Trophoblast cell (in vitro differentiated cells and primary cell): ENCODE measurements around the gene ACTR3C.

Source experiments
- DNase-seq, 2 donors: peaks; one replicate each; pipeline ENCODE4 v3.0.0-alpha.2; 2016
- H2AFZ ChIP-seq: 2 replicates; pipeline ENCODE4 v1.6.1; 2013; ENCODE audit warnings: low read length, moderate library complexity, mild to moderate bottlenecking; ENCODE audit not compliant: insufficient read depth, poor library complexity
- H2AK5ac ChIP-seq: 2 replicates; pipeline ENCODE4 v1.6.1; 2013; ENCODE audit warnings: mild to moderate bottlenecking, low read length
- H2BK120ac ChIP-seq: 2 replicates; pipeline ENCODE4 v1.6.1; 2013; ENCODE audit warnings: low read length, mild to moderate bottlenecking, moderate library complexity; ENCODE audit not compliant: insufficient read depth, poor library complexity
- H2BK12ac ChIP-seq: 2 replicates; pipeline ENCODE4 v1.6.1; 2013; ENCODE audit warnings: mild to moderate bottlenecking, low read length, moderate library complexity
- H2BK5ac ChIP-seq: 2 replicates; pipeline ENCODE4 v1.6.1; 2013; ENCODE audit warnings: low read length, low read depth, moderate library complexity, mild to moderate bottlenecking; ENCODE audit not compliant: poor library complexity
- H3K14ac ChIP-seq: 2 replicates; pipeline ENCODE4 v1.6.1; 2013; ENCODE audit warnings: mild to moderate bottlenecking, low read length
- H3K18ac ChIP-seq: 2 replicates; pipeline ENCODE4 v1.6.1; 2013; ENCODE audit warnings: mild to moderate bottlenecking, low read length
- H3K23ac ChIP-seq: 2 replicates; pipeline ENCODE4 v1.6.1; 2013; ENCODE audit warnings: low read length
- H3K27ac ChIP-seq: 2 replicates; pipeline ENCODE4 v1.5.1; 2013; ENCODE audit warnings: low read depth, mild to moderate bottlenecking, inconsistent platforms, low read length, moderate library complexity
- H3K27me3 ChIP-seq: 2 replicates; pipeline ENCODE4 v1.6.1; 2013; ENCODE audit warnings: inconsistent platforms, mild to moderate bottlenecking, low read length, moderate library complexity; ENCODE audit not compliant: insufficient read depth
- H3K36me3 ChIP-seq, 2 experiments: 1 replicate in 1 of 2; 2 replicates in 1 of 2; pipeline ENCODE4 v1.6.1; 2013; ENCODE audit warnings: low read length in 2 of 2, mild to moderate bottlenecking in 2 of 2, moderate library complexity in 1 of 2; ENCODE audit not compliant: insufficient read depth in 2 of 2, control insufficient read depth in 1 of 2
- H3K4ac ChIP-seq: 2 replicates; pipeline ENCODE4 v1.6.1; 2013; ENCODE audit warnings: low read depth, mild to moderate bottlenecking, low read length, moderate library complexity
- H3K4me1 ChIP-seq, 2 experiments: 1 replicate in 1 of 2; 2 replicates in 1 of 2; pipeline ENCODE4 v1.6.1; 2013; ENCODE audit warnings: low read length in 2 of 2, mild to moderate bottlenecking in 2 of 2, moderate library complexity in 1 of 2; ENCODE audit not compliant: insufficient read depth in 2 of 2, control insufficient read depth in 1 of 2
- H3K4me2 ChIP-seq: 2 replicates; pipeline ENCODE4 v1.6.1; 2013; ENCODE audit warnings: inconsistent platforms, mild to moderate bottlenecking, low read length, moderate library complexity
- H3K4me3 ChIP-seq: 2 replicates; pipeline ENCODE4 v1.5.1; 2013; ENCODE audit warnings: mild to moderate bottlenecking, low read depth, low read length, inconsistent platforms
- H3K79me1 ChIP-seq: one replicate; pipeline ENCODE4 v1.6.1; 2013; ENCODE audit warnings: low read length
- H3K79me2 ChIP-seq: 2 replicates; pipeline ENCODE4 v1.6.1; 2013; ENCODE audit warnings: low read length, mild to moderate bottlenecking; ENCODE audit not compliant: control insufficient read depth, insufficient read depth, poor library complexity
- H3K9ac ChIP-seq: 2 replicates; pipeline ENCODE4 v1.6.1; 2013; ENCODE audit warnings: mild to moderate bottlenecking, low read length
- H3K9me3 ChIP-seq: 2 replicates; pipeline ENCODE4 v1.6.1; 2013; ENCODE audit warnings: low read depth, mild to moderate bottlenecking, control low read depth, inconsistent platforms, low read length; ENCODE audit not compliant: insufficient read depth
- H4K12ac ChIP-seq: 2 replicates; pipeline ENCODE4 v1.6.1; 2013; ENCODE audit warnings: low read depth, mild to moderate bottlenecking, low read length, moderate library complexity
- H4K8ac ChIP-seq: 2 replicates; pipeline ENCODE4 v1.6.1; 2013; ENCODE audit warnings: low read depth, mild to moderate bottlenecking, low read length, moderate library complexity
- H4K91ac ChIP-seq: one replicate; pipeline ENCODE4 v1.6.1; 2013; ENCODE audit warnings: low read depth, mild to moderate bottlenecking, low read length, moderate library complexity
- WGBS: extraction: QIAGEN DNeasy Blood & Tissue Kit; methylation state at CpG from one replicate; pipeline ENCODE4 v1.1.7; 2013; ENCODE audit warnings: missing lambda C conversion rate; ENCODE audit not compliant: insufficient read length, insufficient coverage; ENCODE audit errors: extremely low coverage; 5-methylcytosine and 5-hydroxymethylcytosine counted together

The ACTR3C gene

DNA sequence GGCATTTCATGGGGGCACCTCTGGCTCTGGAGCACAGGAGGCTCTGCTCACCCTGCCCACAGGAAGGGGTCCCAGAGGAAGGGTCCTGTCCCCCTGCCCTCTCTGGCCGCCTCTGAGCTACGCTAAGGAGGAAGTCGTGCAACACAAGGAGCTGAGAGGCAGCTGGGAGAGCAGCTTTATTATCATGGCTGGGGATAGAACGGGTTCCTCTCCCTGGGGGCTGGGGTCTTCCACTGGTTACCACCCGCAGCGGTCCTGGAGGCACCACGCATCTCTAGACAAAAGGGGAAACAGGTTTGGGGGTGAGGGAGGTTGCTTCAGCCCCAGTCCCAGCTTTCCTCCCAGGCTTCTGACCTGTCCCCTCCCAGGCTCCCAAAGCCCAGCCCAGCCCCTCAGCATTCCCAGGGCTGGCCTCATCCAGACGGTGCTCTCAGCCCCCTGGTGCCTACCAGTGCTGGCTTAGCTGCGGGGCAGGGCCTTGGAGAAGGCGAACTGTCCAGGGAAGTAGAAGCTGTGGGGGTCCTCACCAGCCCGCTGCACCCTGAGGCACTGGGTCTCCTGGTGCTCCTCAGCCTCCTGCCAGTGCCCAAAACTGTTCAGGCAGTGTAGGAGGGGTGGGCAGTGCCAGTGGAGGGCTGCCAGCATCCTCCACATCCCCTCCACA lies 15.0 kb upstream of the ACTR3C start:
- H2BK12ac ChIP-seq, result no peak overlapping the region
- no peak overlapping the region for H3K4me3 ChIP-seq
- H3K36me3 ChIP-seq, result peaks cover 3 to 17% of the 10 kb centered on the region in 2 experiments
- H4K12ac ChIP-seq, result no peak overlapping the region
- H3K27me3 ChIP-seq, result no peaks in the 10 kb centered on the region
- H3K9me3 ChIP-seq, result no peaks in the 10 kb centered on the region
- no peak overlapping the region for H2AFZ ChIP-seq
- H3K4ac ChIP-seq, result no peak overlapping the region
- H4K91ac ChIP-seq, result no peak overlapping the region
- peaks cover 14 to 17% of the 10 kb centered on the region in 2 experiments for H3K4me1 ChIP-seq
- no peak overlapping the region for H3K23ac ChIP-seq
- H3K14ac ChIP-seq, result no peak overlapping the region
- H3K18ac ChIP-seq, result no peak overlapping the region
- no peak overlapping the region for H2AK5ac ChIP-seq
- H4K8ac ChIP-seq, result no peak overlapping the region
- no peak overlapping the region for H2BK5ac ChIP-seq
- no CpG with 5 or more reads among the region's 11 CpGs for WGBS
- H2BK120ac ChIP-seq, result no peak overlapping the region
- no peak overlapping the region for H3K4me2 ChIP-seq
- no peak overlapping the region for H3K9ac ChIP-seq
- no peak for DNase-seq
- H3K79me1 ChIP-seq, result peaks cover 10% of the 10 kb centered on the region
- H3K27ac ChIP-seq, result no peak overlapping the region
- peaks cover 7% of the 10 kb centered on the region for H3K79me2 ChIP-seq

DNA sequence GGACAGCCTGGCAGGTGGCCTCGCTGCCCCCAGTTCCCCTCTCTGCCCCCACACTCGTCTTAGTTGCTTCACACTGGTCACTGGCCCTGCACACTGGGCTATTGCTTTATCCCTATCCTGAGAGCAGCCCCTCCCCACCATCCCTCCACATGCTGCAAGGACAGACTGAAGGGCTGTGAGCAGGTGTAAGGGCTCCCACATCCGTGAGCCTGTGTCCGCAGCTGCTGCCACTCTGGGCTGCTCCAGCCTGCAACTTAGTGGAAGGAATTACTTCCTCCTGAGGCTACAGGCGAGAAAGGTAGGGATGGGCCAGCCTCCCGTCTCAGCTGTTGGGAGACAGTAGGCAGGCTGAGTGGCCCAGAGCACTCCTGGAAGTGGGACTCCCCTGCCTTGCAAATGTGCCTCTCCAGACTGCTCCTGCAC lies 14.3 kb upstream of the ACTR3C start:
- no peak overlapping the region for H3K23ac ChIP-seq
- H3K4me1 ChIP-seq, result peaks cover 14 to 17% of the 10 kb centered on the region in 2 experiments
- H4K12ac ChIP-seq, result no peak overlapping the region
- H4K91ac ChIP-seq, result no peak overlapping the region
- H2BK12ac ChIP-seq, result no peak overlapping the region
- H3K4ac ChIP-seq, result no peak overlapping the region
- H2BK120ac ChIP-seq, result no peak overlapping the region
- no peak overlapping the region for H2BK5ac ChIP-seq
- no peak overlapping the region for H3K27ac ChIP-seq
- H3K9me3 ChIP-seq, result no peaks in the 10 kb centered on the region
- peaks cover 7% of the 10 kb centered on the region for H3K79me2 ChIP-seq
- WGBS, result no CpG with 5 or more reads among the region's 6 CpGs
- no peak overlapping the region for H3K18ac ChIP-seq
- no peak overlapping the region for H3K9ac ChIP-seq
- H3K36me3 ChIP-seq, result peaks cover 3 to 19% of the 10 kb centered on the region in 2 experiments
- H2AK5ac ChIP-seq, result no peak overlapping the region
- no peaks in the 10 kb centered on the region for H3K27me3 ChIP-seq
- no peak overlapping the region for H3K14ac ChIP-seq
- H3K4me2 ChIP-seq, result no peak overlapping the region
- no peak overlapping the region for H3K4me3 ChIP-seq
- no peak overlapping the region for H2AFZ ChIP-seq
- H4K8ac ChIP-seq, result no peak overlapping the region
- no peak for DNase-seq
- peaks cover 10% of the 10 kb centered on the region for H3K79me1 ChIP-seq

DNA sequence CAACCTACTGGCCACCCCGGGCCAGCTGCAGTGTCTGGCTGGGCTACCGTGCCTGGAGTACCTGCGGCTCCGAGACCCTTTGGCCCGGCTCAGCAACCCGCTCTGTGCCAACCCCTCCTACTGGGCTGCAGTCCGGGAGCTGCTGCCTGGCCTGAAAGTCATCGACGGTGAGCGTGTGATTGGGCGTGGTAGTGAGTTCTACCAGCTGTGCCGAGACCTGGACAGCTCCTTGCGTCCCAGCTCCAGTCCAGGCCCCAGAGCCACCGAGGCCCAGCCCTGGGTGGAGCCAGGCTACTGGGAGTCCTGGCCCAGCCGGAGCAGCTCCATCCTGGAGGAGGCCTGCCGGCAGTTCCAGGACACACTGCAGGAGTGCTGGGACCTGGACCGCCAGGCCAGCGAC lies 13.8 kb upstream of the ACTR3C start:
- H3K4ac ChIP-seq, result no peak overlapping the region
- no peak overlapping the region for H3K4me3 ChIP-seq
- no CpG with 5 or more reads among the region's 18 CpGs for WGBS
- no peak overlapping the region for H4K91ac ChIP-seq
- no peak overlapping the region for H3K27ac ChIP-seq
- no peak overlapping the region for H4K8ac ChIP-seq
- H3K23ac ChIP-seq, result no peak overlapping the region
- no peak overlapping the region for H3K14ac ChIP-seq
- H3K4me2 ChIP-seq, result no peak overlapping the region
- no peaks in the 10 kb centered on the region for H3K27me3 ChIP-seq
- H2BK12ac ChIP-seq, result no peak overlapping the region
- H3K18ac ChIP-seq, result no peak overlapping the region
- no peak overlapping the region for H3K9ac ChIP-seq
- H4K12ac ChIP-seq, result no peak overlapping the region
- H2BK120ac ChIP-seq, result no peak overlapping the region
- H3K4me1 ChIP-seq, result peaks cover 14 to 17% of the 10 kb centered on the region in 2 experiments
- peaks cover 10% of the 10 kb centered on the region for H3K79me1 ChIP-seq
- no peak overlapping the region for H2BK5ac ChIP-seq
- H3K36me3 ChIP-seq, result peaks cover 3 to 19% of the 10 kb centered on the region in 2 experiments
- H3K79me2 ChIP-seq, result peaks cover 7% of the 10 kb centered on the region
- no peak overlapping the region for H2AK5ac ChIP-seq
- no peak overlapping the region for H2AFZ ChIP-seq
- DNase-seq, result no peak
- no peaks in the 10 kb centered on the region for H3K9me3 ChIP-seq

DNA sequence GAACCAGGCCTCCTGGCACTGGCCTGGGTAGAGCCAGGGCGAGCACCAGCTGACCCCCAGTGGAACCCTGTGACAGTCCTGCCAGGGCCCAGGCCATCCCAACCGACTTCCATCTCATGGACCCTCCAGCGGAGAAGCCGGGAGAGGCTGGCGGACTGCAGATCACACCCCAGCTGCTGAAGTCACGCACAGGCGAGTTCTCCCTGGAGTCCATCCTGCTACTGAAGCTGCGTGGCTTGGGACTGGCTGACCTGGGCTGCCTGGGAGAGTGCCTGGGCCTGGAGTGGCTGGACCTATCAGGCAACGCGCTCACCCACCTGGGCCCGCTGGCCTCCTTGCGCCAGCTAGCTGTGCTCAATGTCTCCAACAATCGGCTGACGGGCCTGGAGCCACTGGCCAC lies 13.4 kb upstream of the ACTR3C start:
- Histone ChIP-seq H3K79me1 (peaks cover 10% of the 10 kb centered on the region), H3K4me3 (no peak overlapping the region), H2AK5ac (no peak overlapping the region), H3K36me3 (peaks cover 3 to 19% of the 10 kb centered on the region in 2 experiments), H2BK5ac (no peak overlapping the region), H3K4me1 (peaks cover 14 to 17% of the 10 kb centered on the region in 2 experiments), H2BK120ac (no peak overlapping the region), H3K27ac (no peak overlapping the region), H4K12ac (no peak overlapping the region), H4K8ac (no peak overlapping the region), H4K91ac (no peak overlapping the region), H3K79me2 (peaks cover 7% of the 10 kb centered on the region), H3K27me3 (no peaks in the 10 kb centered on the region), H2AFZ (no peak overlapping the region), H3K14ac (no peak overlapping the region), H3K9me3 (no peaks in the 10 kb centered on the region), H3K23ac (no peak overlapping the region), H3K4me2 (no peak overlapping the region), H3K4ac (no peak overlapping the region), H3K18ac (no peak overlapping the region), H2BK12ac (no peak overlapping the region), H3K9ac (no peak overlapping the region)
- no peak for DNase-seq
- no CpG with 5 or more reads among the region's 14 CpGs for WGBS
